Islet precursor cell (in vitro differentiated cells): ENCODE results near the gene LDLRAD2.

Experiments
- DNase-seq: peaks from one replicate; pipeline ENCODE4 v3.0.0-alpha.2; 2018

The LDLRAD2 gene

GRCh38 chr1:21783679-21784603 is 28.1 kb upstream of the LDLRAD2 start:
- peak; percentile 99 for DNase-seq

DNA sequence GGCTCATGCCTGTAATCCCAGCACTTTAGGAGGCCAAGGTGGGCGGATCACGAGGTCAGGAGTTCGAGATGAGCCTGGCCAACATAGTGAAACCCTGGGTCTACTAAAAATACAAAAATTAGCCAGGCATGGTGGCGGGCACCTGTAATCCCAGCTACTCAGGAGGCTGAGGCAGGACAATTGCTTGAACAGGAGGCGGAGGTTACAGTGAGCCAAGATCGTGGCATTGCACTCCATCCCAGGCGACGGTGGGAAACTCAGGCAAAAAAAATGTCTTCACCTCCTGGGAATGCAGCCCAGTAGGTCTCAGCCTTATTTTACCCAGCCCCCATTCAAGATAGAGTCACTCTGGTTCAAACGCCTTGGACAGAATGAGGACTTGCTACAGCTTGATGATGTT is 26.3 kb upstream of the LDLRAD2 start:
- DNase-seq, result peak; percentile 70

GRCh38 chr1:21786640-21787039 is 25.4 kb upstream of the LDLRAD2 start:
- DNase-seq, result no peak

GRCh38 chr1:21793104-21793503 is 19.0 kb upstream of the LDLRAD2 start:
- no peak for DNase-seq

DNA sequence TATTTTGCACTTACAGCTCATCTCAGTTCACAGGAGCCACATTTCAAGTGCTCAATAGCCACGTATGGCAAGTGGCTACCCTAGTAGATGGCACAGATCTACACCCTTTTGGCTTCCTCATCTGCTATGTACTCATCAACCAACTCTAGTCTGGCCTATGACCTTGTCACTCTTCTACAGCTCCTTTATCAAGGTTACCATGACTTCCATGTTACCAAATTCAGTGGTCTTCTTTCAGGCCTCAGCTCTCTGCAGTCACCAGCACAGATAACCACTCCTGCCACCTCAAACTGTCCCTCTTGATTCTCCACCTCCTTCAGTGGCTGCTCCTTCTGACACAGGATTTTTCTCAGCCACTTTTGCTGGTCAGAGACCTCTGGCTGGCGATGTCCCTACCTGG is 17.4 kb upstream of the LDLRAD2 start:
- no peak for DNase-seq

DNA sequence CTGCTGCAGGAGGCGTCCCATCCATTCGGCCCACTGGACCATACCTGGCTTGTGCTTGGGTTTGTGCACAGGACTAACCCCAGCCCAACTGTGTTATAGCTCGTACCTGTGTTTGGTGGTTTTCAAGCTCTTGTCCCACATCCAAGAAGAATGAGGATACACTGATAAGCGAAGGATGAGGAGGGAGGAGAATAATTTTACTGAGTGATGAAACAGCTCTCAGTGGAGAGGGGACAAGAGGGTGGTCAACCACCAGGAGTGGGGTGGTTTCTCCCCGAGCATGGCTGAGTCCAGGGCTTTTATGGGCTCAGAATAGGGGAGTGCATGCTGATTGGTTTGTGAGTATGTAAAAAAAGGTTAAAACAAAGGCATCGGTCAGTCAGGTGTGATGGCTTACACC is 17.0 kb upstream of the LDLRAD2 start:
- no peak for DNase-seq

DNA sequence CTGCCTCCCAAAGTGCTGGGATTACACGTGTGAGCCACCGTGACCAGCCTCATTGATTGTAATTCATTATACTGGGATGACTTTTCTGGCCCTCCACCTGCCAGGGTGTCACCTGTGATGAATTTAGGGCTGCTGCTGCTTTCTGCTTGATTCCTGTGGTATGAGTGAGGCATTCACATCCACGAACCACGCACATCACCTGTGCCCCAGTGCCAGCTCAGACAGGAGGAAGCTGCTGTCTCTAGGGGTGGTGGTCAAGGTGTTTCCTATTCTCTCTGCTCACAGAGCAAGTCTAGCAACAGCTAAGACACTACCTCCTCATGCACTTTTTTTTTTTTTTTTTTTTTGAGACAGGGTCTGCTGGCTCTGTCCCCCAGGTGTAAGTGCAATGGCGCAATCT is 12.3 kb upstream of the LDLRAD2 start:
- no peak for DNase-seq

DNA sequence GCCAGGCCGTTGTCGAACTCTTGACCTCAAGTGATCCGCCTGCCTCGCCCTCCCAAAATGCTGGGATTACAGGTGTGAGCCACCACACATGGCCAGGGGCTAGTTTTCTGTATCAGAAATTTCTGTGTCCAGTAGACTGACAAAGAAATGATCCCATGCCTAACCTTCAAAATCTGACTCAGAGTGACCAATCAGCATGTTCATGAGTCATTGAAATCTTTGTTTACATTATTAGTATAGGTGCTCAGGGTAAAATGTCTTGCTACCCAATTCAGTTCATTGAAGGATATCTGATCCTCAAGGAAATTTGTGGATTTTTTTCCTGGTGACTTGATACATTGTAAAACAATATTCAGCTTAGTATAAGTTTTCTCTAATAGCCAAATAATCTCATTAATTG is 11.0 kb upstream of the LDLRAD2 start:
- DNase-seq, result no peak

- no peak for DNase-seq
These were observed 7.5 kb upstream of the LDLRAD2 start for GRCh38 chr1:21804536-21804935.

DNA sequence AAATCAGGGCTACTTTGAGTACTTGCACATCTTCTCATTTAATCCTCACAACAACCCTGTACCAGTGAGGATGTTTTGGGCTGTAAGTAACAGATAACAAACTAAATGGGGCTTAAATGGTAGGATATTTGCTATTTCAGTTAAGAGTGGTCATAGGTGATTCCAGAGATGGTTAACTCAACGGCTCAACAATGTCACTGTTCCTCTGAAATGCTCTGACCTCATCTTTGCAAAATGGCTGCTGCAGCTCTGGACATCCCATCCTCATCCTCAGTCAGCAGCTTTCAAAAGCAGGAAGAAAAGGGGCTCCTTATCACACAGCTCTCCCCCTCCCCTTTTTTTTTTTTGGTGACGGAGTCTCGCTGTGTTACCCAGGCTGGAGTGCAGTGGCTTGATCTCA is 1.5 kb downstream of the LDLRAD2 start:
- no peak for DNase-seq

DNA sequence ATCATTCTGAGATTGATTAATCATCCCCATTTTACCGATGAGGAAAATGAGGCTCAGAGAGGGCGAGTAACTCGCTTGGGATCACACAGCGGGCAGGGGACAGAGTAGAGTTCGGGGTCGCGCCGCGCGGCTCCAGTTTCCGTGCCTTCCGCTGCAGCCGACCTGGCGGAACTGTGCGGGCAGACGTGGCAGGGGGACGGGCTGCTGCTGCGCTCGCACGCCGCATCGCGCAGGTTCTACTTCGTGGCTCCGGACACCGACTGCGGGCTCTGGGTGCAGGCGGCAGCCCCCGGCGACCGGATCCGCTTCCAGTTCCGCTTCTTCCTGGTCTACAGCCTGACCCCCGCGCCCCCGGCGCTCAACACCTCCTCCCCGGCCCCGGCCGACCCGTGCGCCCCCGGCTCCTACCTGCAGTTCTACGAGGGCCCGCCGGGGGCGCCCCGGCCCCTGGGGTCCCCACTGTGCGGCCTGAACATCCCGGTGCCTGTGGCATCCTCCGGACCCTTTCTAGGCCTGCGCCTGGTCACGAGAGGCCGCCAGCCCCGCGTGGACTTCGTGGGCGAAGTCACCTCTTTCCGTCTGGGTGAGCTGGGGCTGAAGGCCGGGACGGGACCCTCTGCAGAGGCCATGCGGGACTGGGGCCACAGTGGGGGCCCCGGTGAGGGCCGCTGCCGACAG is 2.3 kb downstream of the LDLRAD2 start:
- peak; percentile 80 for DNase-seq

GRCh38 chr1:21814981-21815582 is 3.0 kb downstream of the LDLRAD2 start:
- no peak for DNase-seq

GRCh38 chr1:21815724-21816321 is 3.8 kb downstream of the LDLRAD2 start:
- DNase-seq, result no peak

GRCh38 chr1:21816602-21817302 is 4.7 kb downstream of the LDLRAD2 start:
- DNase-seq, result peak; percentile 91

DNA sequence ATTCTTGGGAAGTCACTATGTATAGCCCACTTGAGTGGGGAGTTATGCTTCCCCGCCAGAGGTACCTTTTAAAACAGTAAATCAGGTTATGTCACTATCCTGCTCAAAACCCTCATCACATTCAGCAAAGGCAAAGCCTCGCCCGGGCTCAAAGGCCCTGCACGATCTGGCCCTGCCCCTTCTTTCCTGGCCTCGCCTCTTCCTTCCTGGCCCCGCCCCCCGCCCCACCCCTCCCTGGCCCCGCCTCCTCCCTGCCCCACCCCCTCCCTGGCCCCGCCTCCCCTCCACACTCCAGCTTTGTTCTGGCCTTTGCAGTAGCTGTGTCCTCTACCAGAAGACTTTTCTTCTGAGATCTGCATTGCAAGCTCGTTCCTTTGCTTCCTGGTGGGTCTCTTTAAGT is 6.6 kb downstream of the LDLRAD2 start:
- DNase-seq, result peak; percentile 80

DNA sequence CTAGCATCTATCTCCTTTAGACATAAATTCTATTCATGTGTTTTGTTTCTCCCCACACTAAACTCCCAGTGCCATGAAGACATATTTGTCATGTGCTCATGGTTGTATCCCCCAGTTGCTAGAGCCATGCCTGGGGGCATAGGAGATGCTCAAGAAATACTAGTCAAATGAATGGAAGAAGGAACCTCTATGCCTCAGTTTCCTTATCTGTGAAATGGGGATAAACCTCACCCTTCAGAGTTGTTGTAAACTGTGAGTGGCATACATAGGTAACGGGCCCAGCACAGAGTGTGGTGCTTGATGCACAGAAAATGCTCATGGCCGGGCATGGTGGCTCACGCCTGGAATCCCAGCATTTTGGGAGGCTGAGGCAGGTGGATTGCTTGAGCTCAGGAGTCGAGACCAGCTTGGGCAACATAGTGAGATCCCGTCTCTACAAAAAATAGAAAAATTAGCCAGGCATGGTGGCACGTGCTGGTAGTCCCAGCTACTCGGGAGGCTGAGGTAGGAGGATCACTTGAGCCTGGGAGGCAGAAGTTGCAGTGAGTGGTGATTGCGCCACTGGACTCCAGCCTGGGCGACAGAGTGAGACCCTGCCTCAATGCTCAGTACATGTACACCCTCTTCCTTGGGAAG is 8.7 kb downstream of the LDLRAD2 start:
- no peak for DNase-seq

GRCh38 chr1:21821385-21822019 is 9.4 kb downstream of the LDLRAD2 start:
- no peak for DNase-seq

- no peak for DNase-seq
These were observed 10.3 kb downstream of the LDLRAD2 start for GRCh38 chr1:21822349-21822748.

- no peak for DNase-seq
These were observed 11.3 kb downstream of the LDLRAD2 start for GRCh38 chr1:21823206-21823979.

DNA sequence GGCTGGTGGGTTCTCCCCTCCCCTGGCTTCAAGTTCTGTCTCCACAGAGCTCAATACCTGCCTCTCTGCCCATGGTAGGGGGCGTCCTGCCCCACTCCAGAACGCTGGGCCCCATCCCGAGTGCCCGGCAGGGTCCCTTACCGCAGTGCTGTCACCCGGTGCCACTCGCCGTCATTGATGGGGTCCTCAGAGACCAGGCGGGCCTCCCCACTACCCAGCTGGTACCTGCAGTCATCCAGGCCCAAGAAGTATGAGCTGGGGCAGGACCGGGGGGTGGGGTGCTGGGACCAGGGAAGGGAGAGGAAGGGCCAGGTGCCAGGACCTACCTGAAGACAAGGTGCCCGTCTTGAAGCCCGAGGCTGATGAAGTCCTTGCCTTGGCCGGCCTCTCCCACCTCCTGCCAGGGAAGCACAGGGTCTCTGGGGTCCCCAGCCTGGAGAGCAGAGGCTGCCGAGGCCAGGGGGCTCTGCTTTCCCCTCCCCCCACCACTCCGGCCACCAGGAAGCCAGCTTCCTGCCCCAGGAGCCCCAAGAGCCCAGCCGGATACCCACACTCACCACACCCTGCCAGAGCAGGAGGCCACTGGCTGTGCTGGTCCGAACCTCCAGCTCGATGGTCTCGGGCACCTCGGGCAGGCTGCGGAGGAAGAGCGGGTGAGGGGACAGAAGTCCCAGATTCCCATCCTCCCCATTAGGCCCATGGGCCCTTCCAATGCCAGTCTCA is 12.1 kb downstream of the LDLRAD2 start:
- DNase-seq, result no peak
